Panc1 (cell line): ENCODE results near the gene CDK17. TPM values are rescaled to one million over a fixed set of nuclear protein-coding genes. Genes with fewer than 3 reads are reported as not detected.
"Not testable (repeated sequence)": the region's sequence is repeated elsewhere in the genome, so short reads cannot be mapped to it uniquely, and the experiment has no call there.

Source experiments
- ATAC-seq: fragments of 200-7000 bp; cut with Tn5 transposase; 2 replicates; pipeline ENCODE4 v1.9.1; 2020; ENCODE audit warnings: mild to moderate bottlenecking, moderate library complexity
- BruUV-seq: library from RNA; stranded (reverse); fragments of 400-500 nt; replicated peaks from 2 replicates; lab custom pipeline; 2021; lab: Mats Ljungman, UMichigan
- CTCF ChIA-PET: fragments of 300-600 bp; sonication (Branson Sonifier 250); formaldehyde crosslinking; loops from one replicate; lab custom pipeline; 2022; ENCODE audit warnings: antibody characterized with exemption; lab: Charles Lee
- POLR2A ChIA-PET: fragments of 300-600 bp; sonication (Branson Sonifier 250); formaldehyde crosslinking; loops from one replicate; lab custom pipeline; 2022; ENCODE audit warnings: antibody characterized with exemption; lab: Charles Lee
- DNase-seq: peaks from one replicate; pipeline ENCODE4 v3.0.0-alpha.2; 2010; ENCODE audit warnings: low read depth, low spot score
- H3K27ac ChIP-seq: 2 replicates; pipeline ENCODE4 v1.5.1; 2011; ENCODE audit warnings: mild to moderate bottlenecking, low read length, inconsistent platforms
- H3K27me3 ChIP-seq: fragments of 200-500 bp; sonication (Bioruptor generic); 2 replicates; pipeline ENCODE4 v1.6.0; 2014; ENCODE audit warnings: low read length, inconsistent platforms; ENCODE audit not compliant: control insufficient read depth, insufficient read depth
- H3K36me3 ChIP-seq: fragments of 200-500 bp; sonication (Bioruptor generic); 2 replicates; pipeline ENCODE4 v1.5.1; 2014; ENCODE audit warnings: inconsistent platforms, mild to moderate bottlenecking, low read length, moderate library complexity; ENCODE audit not compliant: control insufficient read depth, insufficient read depth
- H3K4me1 ChIP-seq: 2 replicates; pipeline ENCODE4 v1.5.1; 2011; ENCODE audit warnings: inconsistent platforms, mild to moderate bottlenecking, low read length, moderate library complexity; ENCODE audit not compliant: control insufficient read depth, insufficient read depth
- H3K4me3 ChIP-seq, 2 experiments: 2 replicates each; pipeline ENCODE4 v1.5.1; 2011 to 2012; ENCODE audit warnings: low read depth in 2 of 2, low read length in 2 of 2, mild to moderate bottlenecking in 2 of 2, inconsistent platforms in 1 of 2, moderate library complexity in 1 of 2
- H3K9me3 ChIP-seq: fragments of 200-500 bp; sonication (Bioruptor generic); 2 replicates; pipeline ENCODE4 v1.5.1; 2014; ENCODE audit warnings: low read depth, mild to moderate bottlenecking, inconsistent platforms, low read length, moderate library complexity; ENCODE audit not compliant: control insufficient read depth, insufficient read depth
- CTCF ChIP-seq: fragments of 450-650 bp; IDR thresholded peaks from 2 replicates; pipeline ENCODE4 v1.5.1; 2017; ENCODE audit warnings: mild to moderate bottlenecking
- SIN3A ChIP-seq: IDR thresholded peaks from 2 replicates; pipeline ENCODE4 v1.6.1; 2012; ENCODE audit warnings: low read depth, mild to moderate bottlenecking, low read length, moderate library complexity, borderline replicate concordance; ENCODE audit not compliant: insufficient read depth
- in situ Hi-C: cut with HindIII; loops from 2 replicates; pipeline ENCODE4 v1.10.0; 2016; ENCODE audit warnings: low sequenced_read_pairs, low pct_unique_long_range_greater_than_20kb
- intact Hi-C: fragments of 100-400 bp; cut with micrococcal nuclease; formaldehyde crosslinking; loops from one replicate; pipeline ENCODE4 v1.10.0; 2022; ENCODE audit not compliant: unreplicated experiment
- total RNA-seq: library from RNA; stranded (reverse); gene quantifications from one replicate; pipeline ENCODE4 v1.2.1, GENCODE V29; 2021; ENCODE audit not compliant: unreplicated experiment
- TF ChIP-seq, protein P1 (sequence below), 2 experiments: IDR thresholded peaks; 2 replicates each; pipeline ENCODE4 v1.6.1; 2011 to 2012; ENCODE audit warnings: low read depth in 2 of 2, control low read depth in 1 of 2, low read length in 1 of 2, mild to moderate bottlenecking in 1 of 2, moderate library complexity in 1 of 2; ENCODE audit not compliant: insufficient read depth in 1 of 2

CDK17 gene
- total RNA-seq, 1 experiment from 2014 or later, result 23.2 TPM

DNA sequence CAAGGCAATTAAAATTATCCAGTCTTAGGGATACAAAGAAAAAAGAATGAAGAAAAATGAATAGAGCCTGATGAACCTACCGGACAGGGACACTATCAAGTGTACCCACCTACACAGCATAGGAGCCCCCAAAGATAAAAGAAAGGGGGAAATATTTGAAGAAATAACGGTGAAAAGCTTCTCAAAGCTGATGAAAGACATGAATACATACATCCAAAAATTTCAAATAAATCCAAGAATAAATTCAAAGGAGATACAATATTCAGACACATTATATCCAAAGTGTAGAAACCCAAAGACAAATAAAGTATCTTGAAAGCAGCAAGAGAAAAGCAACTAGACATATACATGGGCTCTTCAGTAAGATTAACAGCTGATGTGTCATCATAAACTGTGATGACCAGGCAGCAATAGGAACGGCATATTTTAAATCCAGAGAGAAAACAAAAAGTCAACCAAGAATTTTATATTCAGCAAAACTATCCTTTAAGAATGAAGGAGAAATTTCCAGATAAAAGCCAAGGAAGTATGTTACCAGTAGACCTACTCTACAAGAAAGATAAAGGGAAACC is 56.0 kb downstream of the CDK17 start:
- POLR2A ChIA-PET, result no interaction called here
- intact Hi-C loops, result no loop called here
- Histone ChIP-seq H3K27ac (no peak overlapping the region), H3K36me3 (no peaks in the 10 kb centered on the region), H3K27me3 (no peaks in the 10 kb centered on the region), H3K4me1 (no peaks in the 10 kb centered on the region), H3K9me3 (peaks cover 13% of the 10 kb centered on the region), H3K4me3 (no peak overlapping the region)
- in situ Hi-C loops, result no loop called here
- ATAC-seq, result no peak
- DNase-seq, result no peak
- BruUV-seq, result no TSS peak
- TF ChIP-seq CTCF (no peak), SIN3A (no peak)
- CTCF ChIA-PET, result no interaction called here

GRCh38 chr12:96343347-96343954 is 56.8 kb downstream of the CDK17 start:
- CTCF ChIA-PET, result no interaction called here

GRCh38 chr12:96339666-96340065 is 60.6 kb downstream of the CDK17 start:
- ATAC-seq, H3K36me3 ChIP-seq, H3K4me3 ChIP-seq, POLR2A ChIA-PET, in situ Hi-C loops, DNase-seq, H3K27ac ChIP-seq, BruUV-seq, H3K4me1 ChIP-seq, H3K27me3 ChIP-seq, intact Hi-C loops: not testable (repeated sequence)
- CTCF ChIA-PET, result interaction anchor here (0.6 kb wide), 1 partner anchor 60 kb away, joined by 4 read pairs; the partner anchor contains the start of gene CDK17
- H3K9me3 ChIP-seq, result peaks cover 19% of the 10 kb centered on the region

More at GRCh38 chr12:96343347-96343954, 56.8 kb downstream of the CDK17 start:
- no peak overlapping the region for H3K27ac ChIP-seq
- H3K27me3 ChIP-seq, result no peaks in the 10 kb centered on the region
- in situ Hi-C loops, result no loop called here
- H3K36me3 ChIP-seq, result no peaks in the 10 kb centered on the region
- H3K4me3 ChIP-seq, result no peak overlapping the region
- H3K9me3 ChIP-seq, result peaks cover 13% of the 10 kb centered on the region
- TF ChIP-seq, protein P1, sequence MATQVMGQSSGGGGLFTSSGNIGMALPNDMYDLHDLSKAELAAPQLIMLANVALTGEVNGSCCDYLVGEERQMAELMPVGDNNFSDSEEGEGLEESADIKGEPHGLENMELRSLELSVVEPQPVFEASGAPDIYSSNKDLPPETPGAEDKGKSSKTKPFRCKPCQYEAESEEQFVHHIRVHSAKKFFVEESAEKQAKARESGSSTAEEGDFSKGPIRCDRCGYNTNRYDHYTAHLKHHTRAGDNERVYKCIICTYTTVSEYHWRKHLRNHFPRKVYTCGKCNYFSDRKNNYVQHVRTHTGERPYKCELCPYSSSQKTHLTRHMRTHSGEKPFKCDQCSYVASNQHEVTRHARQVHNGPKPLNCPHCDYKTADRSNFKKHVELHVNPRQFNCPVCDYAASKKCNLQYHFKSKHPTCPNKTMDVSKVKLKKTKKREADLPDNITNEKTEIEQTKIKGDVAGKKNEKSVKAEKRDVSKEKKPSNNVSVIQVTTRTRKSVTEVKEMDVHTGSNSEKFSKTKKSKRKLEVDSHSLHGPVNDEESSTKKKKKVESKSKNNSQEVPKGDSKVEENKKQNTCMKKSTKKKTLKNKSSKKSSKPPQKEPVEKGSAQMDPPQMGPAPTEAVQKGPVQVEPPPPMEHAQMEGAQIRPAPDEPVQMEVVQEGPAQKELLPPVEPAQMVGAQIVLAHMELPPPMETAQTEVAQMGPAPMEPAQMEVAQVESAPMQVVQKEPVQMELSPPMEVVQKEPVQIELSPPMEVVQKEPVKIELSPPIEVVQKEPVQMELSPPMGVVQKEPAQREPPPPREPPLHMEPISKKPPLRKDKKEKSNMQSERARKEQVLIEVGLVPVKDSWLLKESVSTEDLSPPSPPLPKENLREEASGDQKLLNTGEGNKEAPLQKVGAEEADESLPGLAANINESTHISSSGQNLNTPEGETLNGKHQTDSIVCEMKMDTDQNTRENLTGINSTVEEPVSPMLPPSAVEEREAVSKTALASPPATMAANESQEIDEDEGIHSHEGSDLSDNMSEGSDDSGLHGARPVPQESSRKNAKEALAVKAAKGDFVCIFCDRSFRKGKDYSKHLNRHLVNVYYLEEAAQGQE (IDR thresholded peaks at IDR 0.05; ENCODE audit: insufficient read depth in 1 of 2, low read depth in 2 of 2, low read length in 1 of 2), result no peak
- intact Hi-C loops, result no loop called here
- no TSS peak for BruUV-seq
- ATAC-seq (no peak), DNase-seq (no peak)
- no peaks in the 10 kb centered on the region for H3K4me1 ChIP-seq
- POLR2A ChIA-PET, result interaction anchor here (0.6 kb wide), 1 partner anchor 168 kb away, joined by 5 read pairs; no protein-coding TSS in a partner anchor
